SHP77 treated with DMSO at 0.1 percent for 48 hours (cell line): ENCODE measurements around the gene CACNA1C.

Experiments
- DNase-seq: peaks from one replicate; lab custom pipeline; 2025; lab: John Stamatoyannopoulos, UW

CACNA1C gene

GRCh38 chr12:2520722-2521246 is 468.0 kb downstream of the CACNA1C start:
- DNase-seq = no peak

- DNase-seq = no peak
Measured at GRCh38 chr12:2523317-2523716, 470.5 kb downstream of the CACNA1C start.

GRCh38 chr12:2523844-2524243 is 471.1 kb downstream of the CACNA1C start:
- no peak for DNase-seq

GRCh38 chr12:2526371-2526770 is 473.6 kb downstream of the CACNA1C start:
- no peak for DNase-seq

GRCh38 chr12:2528001-2528400 is 475.2 kb downstream of the CACNA1C start:
- DNase-seq = no peak

GRCh38 chr12:2529807-2530206 is 477.0 kb downstream of the CACNA1C start:
- DNase-seq = no peak

- DNase-seq = no peak
Measured at GRCh38 chr12:2531371-2531770, 478.6 kb downstream of the CACNA1C start.

GRCh38 chr12:2533036-2533435 is 480.2 kb downstream of the CACNA1C start:
- no peak for DNase-seq

- no peak for DNase-seq
Measured at GRCh38 chr12:2535583-2536204, 482.9 kb downstream of the CACNA1C start.

- DNase-seq = no peak
Measured at GRCh38 chr12:2536724-2537123, 483.9 kb downstream of the CACNA1C start.

GRCh38 chr12:2537868-2538541 is 485.2 kb downstream of the CACNA1C start:
- no peak for DNase-seq

- DNase-seq = no peak
Measured at GRCh38 chr12:2539938-2540337, 487.2 kb downstream of the CACNA1C start.

- DNase-seq = no peak
Measured at GRCh38 chr12:2540535-2540941, 487.8 kb downstream of the CACNA1C start.

- no peak for DNase-seq
Measured at GRCh38 chr12:2541631-2542204, 488.9 kb downstream of the CACNA1C start.

GRCh38 chr12:2543801-2544200 is 491.0 kb downstream of the CACNA1C start:
- DNase-seq = no peak

- DNase-seq = no peak
Measured at GRCh38 chr12:2544230-2544629, 491.4 kb downstream of the CACNA1C start.

- DNase-seq = no peak
Measured at GRCh38 chr12:2547273-2548044, 494.7 kb downstream of the CACNA1C start.

GRCh38 chr12:2548081-2548480 is 495.3 kb downstream of the CACNA1C start:
- DNase-seq = no peak

- DNase-seq = no peak
Measured at GRCh38 chr12:2550561-2551411, 498.0 kb downstream of the CACNA1C start.

GRCh38 chr12:2551412-2551900 is 498.7 kb downstream of the CACNA1C start:
- no peak for DNase-seq

GRCh38 chr12:2552000-2552756 is 499.4 kb downstream of the CACNA1C start:
- DNase-seq = no peak
